Parathyroid adenoma (tissue), 2 donors: ENCODE results near the gene THBS2.

Experiments used
- H2AFZ ChIP-seq: fragments of 300-600 bp; sonication (generic); one replicate; pipeline ENCODE4 v1.7.0; 2017; ENCODE audit warnings: antibody characterized with exemption, mild to moderate bottlenecking
- H3K27ac ChIP-seq: fragments of 300-600 bp; sonication (generic); one replicate; pipeline ENCODE4 v1.7.0; 2017
- H3K27me3 ChIP-seq: fragments of 300-600 bp; sonication (generic); one replicate; pipeline ENCODE4 v1.7.0; 2017; ENCODE audit warnings: low read length; ENCODE audit not compliant: control insufficient read depth, insufficient read depth
- H3K36me3 ChIP-seq: fragments of 300-600 bp; sonication (generic); one replicate; pipeline ENCODE4 v1.7.0; 2017; ENCODE audit warnings: low read length; ENCODE audit not compliant: control insufficient read depth, insufficient read depth
- H3K4me1 ChIP-seq: fragments of 300-600 bp; sonication (generic); one replicate; pipeline ENCODE4 v1.7.0; 2017; ENCODE audit warnings: control low read depth
- H3K4me2 ChIP-seq: fragments of 300-600 bp; sonication (generic); one replicate; pipeline ENCODE4 v1.7.0; 2017; ENCODE audit warnings: low read length
- H3K4me3 ChIP-seq: fragments of 300-600 bp; sonication (generic); one replicate; pipeline ENCODE4 v1.7.0; 2017; ENCODE audit warnings: low read depth, low read length
- H3K79me2 ChIP-seq: fragments of 300-600 bp; sonication (generic); one replicate; pipeline ENCODE4 v1.7.0; 2017; ENCODE audit warnings: control low read depth
- H3K9ac ChIP-seq: fragments of 300-600 bp; sonication (generic); one replicate; pipeline ENCODE4 v1.7.0; 2017; ENCODE audit warnings: mild to moderate bottlenecking
- H3K9me3 ChIP-seq: fragments of 300-600 bp; sonication (generic); one replicate; pipeline ENCODE4 v1.7.0; 2017; ENCODE audit warnings: low read length; ENCODE audit not compliant: control insufficient read depth
- CTCF ChIP-seq: fragments of 300-600 bp; sonication (generic); IDR thresholded peaks from one replicate; pipeline ENCODE4 v1.7.0; 2017; ENCODE audit warnings: antibody characterized with exemption, mild to moderate bottlenecking
- donor health status: primary hyperparathyroidism.

The THBS2 gene

GRCh38 chr6:169237496-169238134 is 16.0 kb downstream of the THBS2 start:
- H3K79me2 ChIP-seq, result no peaks in the 10 kb centered on the region
- no peaks in the 10 kb centered on the region for H3K4me1 ChIP-seq
- H3K4me3 ChIP-seq, result no peak overlapping the region
- H2AFZ ChIP-seq, result no peak overlapping the region
- no peaks in the 10 kb centered on the region for H3K36me3 ChIP-seq
- no peak overlapping the region for H3K9ac ChIP-seq
- no peaks in the 10 kb centered on the region for H3K27me3 ChIP-seq
- H3K9me3 ChIP-seq, result no peaks in the 10 kb centered on the region
- no peak for TF ChIP-seq CTCF
- no peak overlapping the region for H3K4me2 ChIP-seq
- H3K27ac ChIP-seq, result no peak overlapping the region

DNA sequence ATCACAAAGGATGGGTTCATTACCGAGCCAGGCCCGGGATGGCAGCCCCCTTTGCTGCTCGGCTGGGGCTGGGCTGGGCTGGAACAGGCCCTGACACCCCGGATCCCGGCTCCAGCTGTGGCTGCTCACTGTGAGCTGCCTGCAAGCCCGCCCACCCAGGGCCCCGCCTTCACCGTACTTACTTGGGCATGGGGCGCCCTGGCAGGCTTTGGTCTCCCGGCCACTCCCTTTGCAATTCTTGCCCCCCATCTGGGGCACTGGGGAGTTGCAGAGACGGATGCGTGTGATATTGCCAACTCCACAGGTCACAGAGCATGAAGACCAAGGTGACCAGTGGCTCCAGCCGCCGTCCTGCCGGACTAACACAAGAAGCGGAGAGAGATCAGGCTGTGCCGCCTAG is 16.7 kb downstream of the THBS2 start:
- H3K9ac ChIP-seq, result no peak overlapping the region

GRCh38 chr6:169236545-169236944 is 17.1 kb downstream of the THBS2 start:
- H3K27ac ChIP-seq, result no peak overlapping the region
- no peak overlapping the region for H2AFZ ChIP-seq
- H3K9me3 ChIP-seq, result no peaks in the 10 kb centered on the region
- H3K4me2 ChIP-seq, result no peak overlapping the region
- no peak overlapping the region for H3K4me3 ChIP-seq
- no peaks in the 10 kb centered on the region for H3K36me3 ChIP-seq
- H3K4me1 ChIP-seq, result no peaks in the 10 kb centered on the region
- no peaks in the 10 kb centered on the region for H3K79me2 ChIP-seq
- H3K27me3 ChIP-seq, result no peaks in the 10 kb centered on the region
- no peak for TF ChIP-seq CTCF
- H3K9ac ChIP-seq, result no peak overlapping the region

More for the DNA sequence above, 16.7 kb downstream of the THBS2 start:
- no peak overlapping the region for H2AFZ ChIP-seq
- H3K27me3 ChIP-seq, result no peaks in the 10 kb centered on the region
- no peak for TF ChIP-seq CTCF
- no peaks in the 10 kb centered on the region for H3K79me2 ChIP-seq
- H3K4me1 ChIP-seq, result no peaks in the 10 kb centered on the region
- no peaks in the 10 kb centered on the region for H3K36me3 ChIP-seq
- H3K4me3 ChIP-seq, result no peak overlapping the region
- no peaks in the 10 kb centered on the region for H3K9me3 ChIP-seq
- H3K27ac ChIP-seq, result no peak overlapping the region
- H3K4me2 ChIP-seq, result no peak overlapping the region

DNA sequence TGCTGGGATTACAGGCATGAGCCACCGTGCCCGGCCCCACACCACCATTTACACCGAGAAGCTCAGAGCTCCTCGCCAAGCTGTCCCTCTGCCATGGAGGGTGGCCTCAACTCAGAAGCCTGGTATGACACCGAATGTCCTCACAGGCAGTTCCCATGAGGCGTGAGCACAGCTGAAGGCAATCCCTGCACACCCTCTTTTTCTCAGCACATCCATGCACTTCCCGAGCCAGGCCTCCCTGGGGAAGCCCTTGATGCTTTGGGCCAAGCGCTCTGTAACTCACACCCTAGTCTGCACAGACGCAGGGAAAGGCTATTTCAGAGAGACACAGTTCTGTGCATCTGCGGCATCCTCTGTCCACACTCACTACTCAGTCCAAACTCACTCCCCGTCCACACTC is 18.4 kb downstream of the THBS2 start:
- Histone ChIP-seq H3K9me3 (no peaks in the 10 kb centered on the region), H2AFZ (no peak overlapping the region), H3K27ac (no peak overlapping the region), H3K79me2 (no peaks in the 10 kb centered on the region), H3K4me1 (no peaks in the 10 kb centered on the region), H3K36me3 (no peaks in the 10 kb centered on the region), H3K4me3 (no peak overlapping the region), H3K4me2 (no peak overlapping the region), H3K27me3 (no peaks in the 10 kb centered on the region), H3K9ac (no peak overlapping the region)
- TF ChIP-seq CTCF, result no peak

- Histone ChIP-seq H2AFZ (no peak overlapping the region), H3K4me1 (no peaks in the 10 kb centered on the region), H3K4me3 (no peak overlapping the region), H3K27ac (no peak overlapping the region), H3K4me2 (no peak overlapping the region), H3K9me3 (no peaks in the 10 kb centered on the region), H3K27me3 (no peaks in the 10 kb centered on the region), H3K36me3 (no peaks in the 10 kb centered on the region), H3K79me2 (no peaks in the 10 kb centered on the region), H3K9ac (no peak overlapping the region)
- TF ChIP-seq CTCF, result no peak
Measured at GRCh38 chr6:169234634-169235033, 19.0 kb downstream of the THBS2 start.
